Nephron progenitor cell (in vitro differentiated cells): ENCODE data around the gene PODXL.

Experiments
- DNase-seq: peaks from one replicate; pipeline ENCODE4 v3.0.0; 2021
- H3K27ac Mint-ChIP-seq: 2 replicates; pipeline ENCODE4 v1.8.0; 2021; ENCODE audit warnings: mild to moderate bottlenecking, moderate library complexity, mixed read lengths
- H3K27me3 Mint-ChIP-seq: 2 replicates; pipeline ENCODE4 v1.8.0; 2021; ENCODE audit warnings: mild to moderate bottlenecking, low read depth, mixed read lengths; ENCODE audit not compliant: poor library complexity
- H3K36me3 Mint-ChIP-seq: 2 replicates; pipeline ENCODE4 v1.8.0; 2021; ENCODE audit warnings: low read depth, mixed read lengths
- H3K4me1 Mint-ChIP-seq: 2 replicates; pipeline ENCODE4 v1.8.0; 2021; ENCODE audit warnings: mixed read lengths
- H3K4me3 Mint-ChIP-seq: 2 replicates; pipeline ENCODE4 v1.8.0; 2021; ENCODE audit warnings: mild to moderate bottlenecking, moderate library complexity, mixed read lengths
- H3K9me3 Mint-ChIP-seq: 2 replicates; pipeline ENCODE4 v1.8.0; 2021; ENCODE audit warnings: mild to moderate bottlenecking, moderate library complexity, mixed read lengths
- TF ChIP-seq, protein P1 (sequence below): fragments of 200-600 bp; sonication (generic); IDR thresholded peaks from 2 replicates; pipeline ENCODE4 v1.5.0; 2021; ENCODE audit warnings: antibody characterized with exemption

Gene PODXL

DNA sequence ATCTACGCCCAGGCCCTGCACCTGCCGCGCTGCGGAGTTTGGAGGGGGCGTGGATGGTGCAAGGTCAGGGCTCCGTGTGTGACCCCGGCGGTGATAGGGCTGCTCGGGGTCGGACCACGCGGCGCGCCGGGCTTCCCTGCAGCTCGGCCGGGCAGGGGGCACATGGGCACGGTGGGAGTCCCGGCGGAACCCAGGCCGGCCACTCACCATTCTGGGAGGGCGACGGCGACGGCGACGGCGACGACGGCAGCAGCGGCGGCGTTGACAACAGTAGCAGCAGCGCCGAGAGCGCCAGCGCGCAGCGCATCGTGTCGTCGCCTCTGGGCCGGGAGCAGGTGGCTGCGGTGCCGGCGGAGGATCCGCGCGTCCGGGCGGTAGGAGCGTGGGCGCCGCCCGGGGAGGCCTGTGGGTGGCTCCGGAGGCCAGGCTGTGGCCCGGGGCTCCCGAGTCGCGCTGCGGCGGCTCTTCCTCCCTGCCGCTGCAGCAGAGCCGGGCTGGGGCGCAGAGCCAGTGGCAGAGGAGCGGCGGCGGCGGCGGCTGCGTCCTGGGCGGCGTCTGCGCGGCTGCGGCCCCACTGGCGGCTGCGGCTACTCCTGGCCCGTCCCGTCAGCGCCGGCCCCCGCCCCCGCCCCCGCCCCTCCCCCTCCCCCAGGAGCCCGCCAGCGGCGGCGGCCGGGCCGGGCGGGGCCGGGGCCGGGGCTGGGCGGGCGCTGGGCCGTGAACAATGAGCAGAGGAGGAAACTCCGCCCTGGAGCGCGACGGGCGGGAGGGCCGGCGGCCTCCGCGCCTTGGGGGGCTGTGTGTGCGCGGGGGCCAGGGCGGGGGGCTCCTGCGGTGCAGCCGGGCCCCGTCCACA is at the start of gene PODXL:
Gene PODXL, minus strand, starts transcription at position 576 of the 856 bp plus-strand sequence. Its CDS starts 269 bp downstream, at position 307.
- peak; percentile 75 for DNase-seq
- peaks cover 17% of the 10 kb centered on the region for H3K4me1 Mint-ChIP-seq
- H3K36me3 Mint-ChIP-seq: no peaks in the 10 kb centered on the region
- H3K9me3 Mint-ChIP-seq: no peaks in the 10 kb centered on the region
- TF ChIP-seq, protein P1, sequence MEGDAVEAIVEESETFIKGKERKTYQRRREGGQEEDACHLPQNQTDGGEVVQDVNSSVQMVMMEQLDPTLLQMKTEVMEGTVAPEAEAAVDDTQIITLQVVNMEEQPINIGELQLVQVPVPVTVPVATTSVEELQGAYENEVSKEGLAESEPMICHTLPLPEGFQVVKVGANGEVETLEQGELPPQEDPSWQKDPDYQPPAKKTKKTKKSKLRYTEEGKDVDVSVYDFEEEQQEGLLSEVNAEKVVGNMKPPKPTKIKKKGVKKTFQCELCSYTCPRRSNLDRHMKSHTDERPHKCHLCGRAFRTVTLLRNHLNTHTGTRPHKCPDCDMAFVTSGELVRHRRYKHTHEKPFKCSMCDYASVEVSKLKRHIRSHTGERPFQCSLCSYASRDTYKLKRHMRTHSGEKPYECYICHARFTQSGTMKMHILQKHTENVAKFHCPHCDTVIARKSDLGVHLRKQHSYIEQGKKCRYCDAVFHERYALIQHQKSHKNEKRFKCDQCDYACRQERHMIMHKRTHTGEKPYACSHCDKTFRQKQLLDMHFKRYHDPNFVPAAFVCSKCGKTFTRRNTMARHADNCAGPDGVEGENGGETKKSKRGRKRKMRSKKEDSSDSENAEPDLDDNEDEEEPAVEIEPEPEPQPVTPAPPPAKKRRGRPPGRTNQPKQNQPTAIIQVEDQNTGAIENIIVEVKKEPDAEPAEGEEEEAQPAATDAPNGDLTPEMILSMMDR: no peak
- H3K27ac Mint-ChIP-seq: no peak within 1 kb of the TSS
- H3K27me3 Mint-ChIP-seq: peaks cover 72% of the 10 kb centered on the region
- H3K4me3 Mint-ChIP-seq: peak within 1 kb of the TSS; percentile 81

DNA sequence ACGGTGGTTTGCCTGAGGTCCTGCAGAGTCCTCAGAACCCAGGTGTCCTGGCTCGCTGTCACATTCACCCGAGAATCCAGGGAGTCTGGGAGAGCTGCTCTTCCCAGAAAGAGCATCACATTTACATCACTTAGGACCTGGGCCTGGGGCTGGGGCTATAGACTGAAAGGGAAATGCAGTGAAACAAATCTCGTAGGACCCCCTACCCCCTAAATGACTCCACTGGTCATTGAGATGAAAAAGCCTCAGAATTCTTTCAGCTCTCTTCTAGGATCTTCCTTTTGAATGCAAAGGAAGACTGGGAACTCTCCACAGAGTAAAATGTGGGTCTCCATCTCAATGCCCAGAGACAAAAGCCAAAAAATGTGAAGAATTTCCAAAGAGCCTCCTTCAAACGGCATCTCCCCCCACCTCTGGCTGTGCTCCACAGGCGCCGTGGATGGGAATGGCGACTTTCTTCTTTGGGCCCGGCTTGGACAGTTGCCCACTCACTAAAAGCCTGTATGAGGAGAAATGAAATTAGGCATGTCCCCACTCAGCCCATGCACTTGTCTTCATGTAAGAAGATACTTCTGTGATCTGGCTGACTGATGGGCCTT is 49.0 kb upstream of the PODXL start:
- Mint-ChIP-seq H3K4me3 (no peak overlapping the region), H3K27ac (no peak overlapping the region), H3K27me3 (peaks cover 37% of the 10 kb centered on the region), H3K36me3 (no peaks in the 10 kb centered on the region), H3K4me1 (peaks cover 61% of the 10 kb centered on the region), H3K9me3 (no peaks in the 10 kb centered on the region)
- no peak for DNase-seq
- TF ChIP-seq, protein P1: no peak

DNA sequence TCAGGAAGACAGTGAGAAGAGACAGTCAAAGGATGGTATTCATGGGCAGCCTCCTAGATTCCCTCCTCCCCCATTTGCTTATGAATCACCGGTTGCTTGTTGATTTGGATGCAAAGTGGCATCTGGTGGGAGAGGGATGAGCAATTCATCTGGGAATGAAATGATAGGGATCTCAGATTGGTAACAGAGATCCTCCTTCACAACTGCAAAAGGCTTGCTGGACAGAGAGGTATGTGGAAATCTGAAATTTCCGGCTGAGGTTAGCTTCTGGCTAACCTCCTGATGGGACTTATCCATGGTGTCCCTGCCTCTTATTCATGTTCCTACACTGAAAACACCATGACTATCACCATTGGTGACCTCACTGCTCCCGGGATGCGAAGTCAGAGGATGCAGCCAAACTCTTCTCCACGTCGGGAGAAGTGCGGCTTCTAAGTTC is 48.4 kb upstream of the PODXL start:
- no peak for DNase-seq
- Mint-ChIP-seq H3K36me3 (no peaks in the 10 kb centered on the region), H3K27me3 (peaks cover 32% of the 10 kb centered on the region), H3K4me3 (no peak overlapping the region), H3K4me1 (peaks cover 60% of the 10 kb centered on the region), H3K9me3 (no peaks in the 10 kb centered on the region), H3K27ac (no peak overlapping the region)
- TF ChIP-seq, protein P1: no peak

DNA sequence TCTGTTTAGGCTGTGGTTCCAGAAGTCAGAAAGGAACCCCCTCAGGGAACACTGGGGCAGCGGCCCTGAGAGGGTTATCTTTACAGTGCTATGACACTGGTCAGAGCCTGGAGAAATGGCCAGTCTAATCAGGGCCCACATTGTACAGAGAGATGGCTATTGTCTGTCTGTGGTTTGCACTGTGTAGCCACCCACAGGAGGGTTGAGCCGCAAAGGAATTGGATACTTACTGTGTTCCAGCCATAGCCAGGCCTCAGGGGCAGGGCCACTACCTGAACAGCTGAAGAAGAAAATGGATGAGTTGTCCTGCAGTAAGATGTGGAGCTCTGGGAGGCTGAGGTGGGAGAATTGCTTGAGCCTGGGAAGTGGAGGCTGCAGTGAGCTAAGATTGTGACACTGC is 47.5 kb upstream of the PODXL start:
- H3K9me3 Mint-ChIP-seq: no peaks in the 10 kb centered on the region
- DNase-seq: no peak
- peaks cover 55% of the 10 kb centered on the region for H3K4me1 Mint-ChIP-seq
- no peak overlapping the region for H3K4me3 Mint-ChIP-seq
- H3K27ac Mint-ChIP-seq: no peak overlapping the region
- H3K36me3 Mint-ChIP-seq: no peaks in the 10 kb centered on the region
- TF ChIP-seq, protein P1: no peak
- H3K27me3 Mint-ChIP-seq: peaks cover 32% of the 10 kb centered on the region

DNA sequence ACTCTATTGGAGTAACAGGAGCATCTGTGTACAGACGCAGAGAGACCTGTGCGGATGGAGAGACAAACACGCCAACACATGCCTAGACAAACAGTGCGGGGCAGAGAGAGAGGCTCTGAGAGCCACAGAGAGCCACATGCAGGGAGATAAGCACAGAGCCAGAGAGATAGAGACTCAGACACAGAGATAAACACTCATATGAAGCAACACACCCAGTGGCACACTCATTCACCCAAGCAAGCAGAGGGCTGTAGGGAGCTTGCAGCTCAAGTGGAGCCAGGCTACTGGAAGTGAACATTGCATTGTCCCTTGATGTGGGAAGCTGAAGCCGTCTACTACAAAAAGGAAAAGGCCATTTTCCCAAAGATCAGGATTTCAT is 46.6 kb upstream of the PODXL start:
- H3K4me1 Mint-ChIP-seq: peaks cover 48% of the 10 kb centered on the region
- no peak overlapping the region for H3K27ac Mint-ChIP-seq
- DNase-seq: no peak
- TF ChIP-seq, protein P1: no peak
- no peak overlapping the region for H3K4me3 Mint-ChIP-seq
- H3K27me3 Mint-ChIP-seq: peaks cover 32% of the 10 kb centered on the region
- no peaks in the 10 kb centered on the region for H3K9me3 Mint-ChIP-seq
- no peaks in the 10 kb centered on the region for H3K36me3 Mint-ChIP-seq
